Measurements from ENCODE around the gene TSPAN11. TPM values are rescaled to one million over a fixed set of nuclear protein-coding genes. Genes with fewer than 3 reads are reported as not detected.
"Not testable (repeated sequence)": the region's sequence is repeated elsewhere in the genome, so short reads cannot be mapped to it uniquely, and the experiment has no call there.

TSPAN11 gene
- total and polyA plus RNA-seq, 2 donors (not counting 1 experiment from before 2014, with no cell fraction given): not detected

DNA sequence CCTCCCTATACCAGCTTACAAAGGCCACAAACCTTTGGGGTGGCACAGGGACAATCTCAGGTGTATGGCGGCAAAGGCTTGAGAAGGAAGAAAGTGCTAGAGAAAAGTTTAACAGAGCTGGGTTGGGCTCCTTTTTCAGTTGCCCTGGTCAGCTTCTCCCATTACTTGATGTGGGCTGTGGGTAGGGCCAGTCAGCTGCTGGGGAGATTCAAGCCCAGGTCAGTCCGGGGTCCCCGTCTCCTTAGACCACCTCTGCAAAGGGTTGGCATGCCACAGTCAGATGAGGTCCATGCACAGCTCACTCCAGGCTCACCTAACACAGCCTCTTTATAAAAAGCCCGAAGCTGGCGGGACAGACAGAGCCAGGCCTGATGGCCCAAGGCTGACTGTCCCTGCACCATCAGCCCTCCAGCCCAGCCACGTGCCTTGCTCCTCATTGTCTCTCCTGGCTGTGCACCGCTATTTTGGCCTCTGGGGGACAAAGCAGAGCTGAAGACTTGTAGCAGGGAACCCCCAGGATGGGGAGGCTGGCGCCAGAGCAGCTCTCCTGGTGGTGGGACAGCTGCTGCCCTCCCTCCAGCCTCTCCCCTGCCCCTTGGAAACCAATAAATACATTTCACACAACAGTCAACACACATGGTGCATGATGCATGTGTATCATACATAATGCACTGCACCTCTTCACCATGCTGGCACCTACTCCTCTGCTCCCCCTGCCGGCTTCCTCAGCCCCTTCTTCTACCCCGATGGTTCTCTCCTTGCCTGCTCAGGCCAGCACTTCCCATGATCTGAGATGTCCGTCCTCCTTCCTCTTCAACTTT is 85.4 kb downstream of the TSPAN11 start:
- Histone ChIP-seq H3K36me3 (replicated peaks in 1 of 2; ENCODE audit: control extremely low read depth in 1 of 2, control insufficient read depth in 1 of 2, extremely low read depth in 1 of 2, insufficient read depth in 2 of 2, low read length in 1 of 2) (no peaks in the 10 kb centered on the region), H3K27me3 (replicated peaks in 1 of 4; ENCODE audit: control extremely low read depth in 1 of 4, control insufficient read depth in 3 of 4, insufficient read depth in 4 of 4, low read length in 3 of 4) (no peaks in the 10 kb centered on the region), H3K27ac (ENCODE audit: low read length in 2 of 2) (no peak overlapping the region), H3K79me2 (ENCODE audit: control insufficient read depth, insufficient read depth, low read length) (no peaks in the 10 kb centered on the region), H3K9me3 (ENCODE audit: control extremely low read depth in 1 of 3, control insufficient read depth in 2 of 3, insufficient read depth in 1 of 3, low read length in 2 of 3) (no peaks in the 10 kb centered on the region), H3K4me3 (ENCODE audit: control extremely low read depth in 1 of 5, extremely low read depth in 1 of 5, insufficient read depth in 1 of 5, low read depth in 2 of 5, low read length in 4 of 5) (no peak overlapping the region), H4K20me1 (ENCODE audit: control insufficient read depth, insufficient read depth, low read length, poor library complexity, severe bottlenecking) (no peaks in the 10 kb centered on the region), H2AFZ (ENCODE audit: insufficient read depth, low read depth, low read length, poor library complexity, severe bottlenecking) (no peak overlapping the region), H3K4me2 (replicated peaks; ENCODE audit: low read depth, low read length, poor library complexity, severe bottlenecking) (no peak overlapping the region), H3K9ac (ENCODE audit: low read length) (no peak overlapping the region), H3K4me1 (ENCODE audit: control insufficient read depth in 2 of 2, insufficient read depth in 2 of 2, low read length in 2 of 2) (no peaks in the 10 kb centered on the region)
- no peak for TF ChIP-seq EZH2 (IDR thresholded peaks at IDR 0.05; ENCODE audit: borderline replicate concordance, insufficient read depth, low read depth, low read length, poor library complexity, severe bottlenecking)
- TF ChIP-seq, protein P1, sequence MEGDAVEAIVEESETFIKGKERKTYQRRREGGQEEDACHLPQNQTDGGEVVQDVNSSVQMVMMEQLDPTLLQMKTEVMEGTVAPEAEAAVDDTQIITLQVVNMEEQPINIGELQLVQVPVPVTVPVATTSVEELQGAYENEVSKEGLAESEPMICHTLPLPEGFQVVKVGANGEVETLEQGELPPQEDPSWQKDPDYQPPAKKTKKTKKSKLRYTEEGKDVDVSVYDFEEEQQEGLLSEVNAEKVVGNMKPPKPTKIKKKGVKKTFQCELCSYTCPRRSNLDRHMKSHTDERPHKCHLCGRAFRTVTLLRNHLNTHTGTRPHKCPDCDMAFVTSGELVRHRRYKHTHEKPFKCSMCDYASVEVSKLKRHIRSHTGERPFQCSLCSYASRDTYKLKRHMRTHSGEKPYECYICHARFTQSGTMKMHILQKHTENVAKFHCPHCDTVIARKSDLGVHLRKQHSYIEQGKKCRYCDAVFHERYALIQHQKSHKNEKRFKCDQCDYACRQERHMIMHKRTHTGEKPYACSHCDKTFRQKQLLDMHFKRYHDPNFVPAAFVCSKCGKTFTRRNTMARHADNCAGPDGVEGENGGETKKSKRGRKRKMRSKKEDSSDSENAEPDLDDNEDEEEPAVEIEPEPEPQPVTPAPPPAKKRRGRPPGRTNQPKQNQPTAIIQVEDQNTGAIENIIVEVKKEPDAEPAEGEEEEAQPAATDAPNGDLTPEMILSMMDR (IDR thresholded peaks at IDR 0.05): no peak
- ChIA-PET CTCF (no interaction called here), POLR2A (no interaction called here)
- H3K27ac Mint-ChIP-seq: no peak overlapping the region
- H3K9me3 Mint-ChIP-seq (ENCODE audit: insufficient read depth): no peaks in the 10 kb centered on the region
- no peak for DNase-seq
- no peak for ATAC-seq (ENCODE audit: low read depth)
- no peaks in the 10 kb centered on the region for H3K4me1 Mint-ChIP-seq
- intact Hi-C loops (cut with micrococcal nuclease): no loop called here
- WGBS (ENCODE audit: insufficient coverage): 85% methylated on average over 7 of the region's 11 CpGs
- peaks cover 3% of the 10 kb centered on the region for H3K27me3 Mint-ChIP-seq
- H3K4me3 Mint-ChIP-seq: no peak overlapping the region

DNA sequence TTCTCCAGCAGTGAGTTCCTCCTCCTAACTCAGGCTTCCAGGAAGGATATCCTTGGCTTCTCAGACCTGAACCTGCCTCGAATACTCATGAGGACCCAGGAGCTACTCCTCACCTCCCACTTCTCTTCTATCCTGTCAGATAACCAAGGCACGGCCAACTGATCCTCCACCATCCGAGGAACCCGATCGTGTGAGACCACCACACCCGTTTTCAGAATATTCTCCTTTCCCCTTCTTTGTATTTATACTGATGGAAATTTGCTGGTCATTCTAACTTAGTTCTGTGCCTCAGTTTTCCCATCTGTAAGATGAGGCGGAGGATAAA is 86.0 kb downstream of the TSPAN11 start:
- POLR2A ChIA-PET; intact Hi-C loops (cut with micrococcal nuclease): not testable (repeated sequence)

More for the DNA sequence above, 86.0 kb downstream of the TSPAN11 start:
- H3K27me3 ChIP-seq (replicated peaks in 1 of 4; ENCODE audit: control extremely low read depth in 1 of 4, control insufficient read depth in 3 of 4, insufficient read depth in 4 of 4, low read length in 3 of 4); H2AFZ ChIP-seq (ENCODE audit: insufficient read depth, low read depth, low read length, poor library complexity, severe bottlenecking); H3K36me3 ChIP-seq (replicated peaks in 1 of 2; ENCODE audit: control extremely low read depth in 1 of 2, control insufficient read depth in 1 of 2, extremely low read depth in 1 of 2, insufficient read depth in 2 of 2, low read length in 1 of 2); H3K9me3 ChIP-seq (ENCODE audit: control extremely low read depth in 1 of 3, control insufficient read depth in 2 of 3, insufficient read depth in 1 of 3, low read length in 2 of 3); H3K27me3 Mint-ChIP-seq; H3K4me2 ChIP-seq (replicated peaks; ENCODE audit: low read depth, low read length, poor library complexity, severe bottlenecking); DNase-seq; H3K9ac ChIP-seq (ENCODE audit: low read length); H3K79me2 ChIP-seq (ENCODE audit: control insufficient read depth, insufficient read depth, low read length); H3K27ac Mint-ChIP-seq; H3K4me1 Mint-ChIP-seq; H3K4me1 ChIP-seq (ENCODE audit: control insufficient read depth in 2 of 2, insufficient read depth in 2 of 2, low read length in 2 of 2); H3K9me3 Mint-ChIP-seq (ENCODE audit: insufficient read depth); H3K4me3 ChIP-seq (ENCODE audit: control extremely low read depth in 1 of 5, extremely low read depth in 1 of 5, insufficient read depth in 1 of 5, low read depth in 2 of 5, low read length in 4 of 5); CTCF ChIA-PET; H3K4me3 Mint-ChIP-seq; H4K20me1 ChIP-seq (ENCODE audit: control insufficient read depth, insufficient read depth, low read length, poor library complexity, severe bottlenecking); H3K27ac ChIP-seq (ENCODE audit: low read length in 2 of 2); ATAC-seq (ENCODE audit: low read depth): not testable (repeated sequence)
- WGBS (ENCODE audit: insufficient coverage): no CpG with 5 or more reads among the region's 7 CpGs
